ENCODE measurements around the gene NCSTN. TPM values are rescaled to one million over a fixed set of nuclear protein-coding genes. Genes with fewer than 3 reads are reported as not detected.
A peak's percentile ranks its signal among the peaks of the same experiment; 100 is the strongest.

The NCSTN gene
- total RNA-seq, 2 experiments from 2014 or later, result 54.9 to 56.6 TPM

DNA sequence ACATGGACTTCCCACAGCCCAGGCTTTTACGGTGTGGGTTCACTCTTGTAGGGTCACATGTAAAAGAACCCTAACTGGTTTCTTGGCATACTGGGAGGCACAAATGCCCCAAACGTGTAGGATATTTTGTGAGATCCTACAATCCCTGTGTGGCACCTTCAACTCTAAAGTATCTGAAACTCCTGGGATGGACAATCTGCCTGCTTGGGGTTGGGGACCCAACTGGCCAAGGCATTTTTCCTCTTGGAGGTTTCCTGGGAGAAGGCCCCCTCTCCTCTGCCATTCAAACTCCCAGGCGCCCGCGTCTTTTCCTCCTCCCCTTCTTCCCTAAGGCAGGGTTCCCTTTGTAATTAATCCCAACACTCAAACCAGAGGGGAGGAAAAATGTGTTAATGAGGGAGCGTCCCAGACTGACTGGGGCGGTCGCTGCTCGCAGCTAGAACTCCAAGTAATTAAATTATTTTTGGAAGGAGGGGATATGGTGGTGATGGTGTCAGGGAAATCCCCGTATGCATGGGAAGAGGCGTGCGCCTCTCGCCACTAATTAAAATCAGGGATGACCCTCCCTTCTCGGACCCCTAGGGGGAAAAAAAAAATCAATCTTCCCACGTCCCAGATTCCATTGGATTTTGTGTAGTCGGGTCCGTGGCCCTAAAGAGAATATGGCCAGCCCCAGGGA lies 56.5 kb downstream of the NCSTN start:
- peaks cover 43% of the 10 kb centered on the region for H3K27me3 Mint-ChIP-seq
- DNase-seq, result no peak
- Histone ChIP-seq H3K27ac (ENCODE audit: low read depth in 1 of 2, low read length in 2 of 2) (no peak overlapping the region), H3K4me1 (ENCODE audit: insufficient read depth, low read length) (peaks cover 15% of the 10 kb centered on the region), H3K27me3 (ENCODE audit: control insufficient read depth in 1 of 2, insufficient read depth in 2 of 2, low read length in 2 of 2) (peaks cover 17 to 26% of the 10 kb centered on the region in 2 experiments), H3K9me3 (ENCODE audit: control insufficient read depth in 1 of 2, insufficient read depth in 1 of 2, low read length in 2 of 2) (no peaks in the 10 kb centered on the region), H3K4me3 (ENCODE audit: low read length) (peak overlapping the region; percentile 44), H3K36me3 (ENCODE audit: insufficient read depth, low read length) (no peaks in the 10 kb centered on the region)
- no peaks in the 10 kb centered on the region for H3K9me3 Mint-ChIP-seq
- CTCF ChIA-PET, result no interaction called here
- ATAC-seq (ENCODE audit: poor library complexity), result no peak
- POLR2A ChIA-PET, result no interaction called here
- H3K27ac Mint-ChIP-seq, result no peak overlapping the region
- intact Hi-C loops (cut with DNase I, micrococcal nuclease), result no loop called here
- peak overlapping the region; percentile 44 for H3K4me3 Mint-ChIP-seq
- no peaks in the 10 kb centered on the region for H3K36me3 Mint-ChIP-seq (ENCODE audit: low read depth)
- TF ChIP-seq, protein P1, sequence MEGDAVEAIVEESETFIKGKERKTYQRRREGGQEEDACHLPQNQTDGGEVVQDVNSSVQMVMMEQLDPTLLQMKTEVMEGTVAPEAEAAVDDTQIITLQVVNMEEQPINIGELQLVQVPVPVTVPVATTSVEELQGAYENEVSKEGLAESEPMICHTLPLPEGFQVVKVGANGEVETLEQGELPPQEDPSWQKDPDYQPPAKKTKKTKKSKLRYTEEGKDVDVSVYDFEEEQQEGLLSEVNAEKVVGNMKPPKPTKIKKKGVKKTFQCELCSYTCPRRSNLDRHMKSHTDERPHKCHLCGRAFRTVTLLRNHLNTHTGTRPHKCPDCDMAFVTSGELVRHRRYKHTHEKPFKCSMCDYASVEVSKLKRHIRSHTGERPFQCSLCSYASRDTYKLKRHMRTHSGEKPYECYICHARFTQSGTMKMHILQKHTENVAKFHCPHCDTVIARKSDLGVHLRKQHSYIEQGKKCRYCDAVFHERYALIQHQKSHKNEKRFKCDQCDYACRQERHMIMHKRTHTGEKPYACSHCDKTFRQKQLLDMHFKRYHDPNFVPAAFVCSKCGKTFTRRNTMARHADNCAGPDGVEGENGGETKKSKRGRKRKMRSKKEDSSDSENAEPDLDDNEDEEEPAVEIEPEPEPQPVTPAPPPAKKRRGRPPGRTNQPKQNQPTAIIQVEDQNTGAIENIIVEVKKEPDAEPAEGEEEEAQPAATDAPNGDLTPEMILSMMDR (IDR thresholded peaks at IDR 0.05), result no peak
- peaks cover 9% of the 10 kb centered on the region for H3K4me1 Mint-ChIP-seq (ENCODE audit: low read depth)

DNA sequence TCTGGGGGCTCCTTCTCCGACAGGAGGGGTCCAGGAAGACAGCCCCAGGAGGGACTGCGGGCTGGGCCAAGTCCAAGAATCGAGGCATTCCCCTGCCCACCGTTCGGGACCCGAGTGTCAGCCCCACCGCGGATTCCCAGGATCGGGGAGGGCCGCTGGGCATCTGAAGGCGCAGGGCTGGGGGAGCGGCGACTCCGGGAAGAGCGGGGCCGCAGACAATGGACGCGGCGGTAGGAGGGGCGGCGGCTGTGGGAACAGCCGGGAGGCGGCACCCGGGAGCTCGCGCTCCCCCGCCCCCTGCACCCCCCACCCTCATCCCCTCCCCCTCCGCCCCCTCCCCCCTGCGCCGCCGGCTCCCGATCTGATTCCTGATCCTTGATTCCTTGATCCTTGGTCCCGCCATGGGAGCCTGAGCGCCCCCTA lies 57.1 kb downstream of the NCSTN start, which contains the start of gene VANGL2:
TSS of gene VANGL2 (plus strand) at position 342 of the 423 bp plus-strand sequence. CDS start 15,274 bp downstream, outside the sequence.
- peaks cover 43% of the 10 kb centered on the region for H3K27me3 Mint-ChIP-seq
- TF ChIP-seq, protein P1 (IDR thresholded peaks at IDR 0.05), result no peak
- peak within 1 kb of the TSS; percentile 44 for H3K4me3 ChIP-seq (ENCODE audit: low read length)
- H3K4me1 ChIP-seq (ENCODE audit: insufficient read depth, low read length), result peaks cover 15% of the 10 kb centered on the region
- H3K4me1 Mint-ChIP-seq (ENCODE audit: low read depth), result peaks cover 9% of the 10 kb centered on the region
- H3K27ac ChIP-seq (ENCODE audit: low read depth in 1 of 2, low read length in 2 of 2), result no peak within 1 kb of the TSS
- H3K27ac Mint-ChIP-seq, result no peak within 1 kb of the TSS
- ChIA-PET POLR2A (no interaction called here), CTCF (no interaction called here)
- H3K4me3 Mint-ChIP-seq, result peak within 1 kb of the TSS; percentile 71
- H3K36me3 ChIP-seq (ENCODE audit: insufficient read depth, low read length), result no peaks in the 10 kb centered on the region
- H3K27me3 ChIP-seq (ENCODE audit: control insufficient read depth in 1 of 2, insufficient read depth in 2 of 2, low read length in 2 of 2), result peaks cover 17 to 26% of the 10 kb centered on the region in 2 experiments
- H3K9me3 ChIP-seq (ENCODE audit: control insufficient read depth in 1 of 2, insufficient read depth in 1 of 2, low read length in 2 of 2), result no peaks in the 10 kb centered on the region
- DNase-seq, result peak; percentile 16 to 66 (median 32)
- no peaks in the 10 kb centered on the region for H3K36me3 Mint-ChIP-seq (ENCODE audit: low read depth)
- no peaks in the 10 kb centered on the region for H3K9me3 Mint-ChIP-seq
- ATAC-seq (ENCODE audit: poor library complexity), result peak; percentile 65
- intact Hi-C loops (cut with DNase I, micrococcal nuclease), result no loop called here

- Histone ChIP-seq H3K36me3 (ENCODE audit: insufficient read depth, low read length) (no peaks in the 10 kb centered on the region), H3K27ac (ENCODE audit: low read depth in 1 of 2, low read length in 2 of 2) (no peak overlapping the region), H3K27me3 (ENCODE audit: control insufficient read depth in 1 of 2, insufficient read depth in 2 of 2, low read length in 2 of 2) (peaks cover 17 to 26% of the 10 kb centered on the region in 2 experiments), H3K4me1 (ENCODE audit: insufficient read depth, low read length) (peaks cover 15% of the 10 kb centered on the region), H3K4me3 (ENCODE audit: low read length) (peak overlapping the region; percentile 44), H3K9me3 (ENCODE audit: control insufficient read depth in 1 of 2, insufficient read depth in 1 of 2, low read length in 2 of 2) (no peaks in the 10 kb centered on the region)
- H3K36me3 Mint-ChIP-seq (ENCODE audit: low read depth), result no peaks in the 10 kb centered on the region
- peak in 3 of 14 experiments; percentile 11 to 34 (median 26) for DNase-seq
- intact Hi-C loops (cut with DNase I, micrococcal nuclease), result no loop called here
- H3K9me3 Mint-ChIP-seq, result no peaks in the 10 kb centered on the region
- H3K27me3 Mint-ChIP-seq, result peaks cover 37% of the 10 kb centered on the region
- TF ChIP-seq, protein P1 (IDR thresholded peaks at IDR 0.05), result no peak
- ATAC-seq (ENCODE audit: poor library complexity), result peak; percentile 58
- POLR2A ChIA-PET, result no interaction called here
- H3K27ac Mint-ChIP-seq, result no peak overlapping the region
- CTCF ChIA-PET, result no interaction called here
- peaks cover 9% of the 10 kb centered on the region for H3K4me1 Mint-ChIP-seq (ENCODE audit: low read depth)
- peak overlapping the region; percentile 71 for H3K4me3 Mint-ChIP-seq
These were observed 57.7 kb downstream of the NCSTN start for GRCh38 chr1:160400646-160401486.

Data from CD4-positive, alpha-beta T cell (primary cell).